LHCN-M2 (cell line): ENCODE measurements around the gene LY86. TPM values are rescaled to one million over a fixed set of nuclear protein-coding genes. Genes with fewer than 3 reads are reported as not detected.

Source experiments
- DNase-seq: peaks from one replicate; pipeline ENCODE4 v3.0.0-alpha.2; 2012; ENCODE audit warnings: low read depth
- total RNA-seq: library from RNA; depleted of rRNA; stranded (reverse); fragments of >200 nt; gene quantifications from 2 replicates; pipeline ENCODE4 v1.2.3, GENCODE V29; 2014

The LY86 gene
- total RNA-seq, 1 experiment from 2014 or later: not detected

DNA sequence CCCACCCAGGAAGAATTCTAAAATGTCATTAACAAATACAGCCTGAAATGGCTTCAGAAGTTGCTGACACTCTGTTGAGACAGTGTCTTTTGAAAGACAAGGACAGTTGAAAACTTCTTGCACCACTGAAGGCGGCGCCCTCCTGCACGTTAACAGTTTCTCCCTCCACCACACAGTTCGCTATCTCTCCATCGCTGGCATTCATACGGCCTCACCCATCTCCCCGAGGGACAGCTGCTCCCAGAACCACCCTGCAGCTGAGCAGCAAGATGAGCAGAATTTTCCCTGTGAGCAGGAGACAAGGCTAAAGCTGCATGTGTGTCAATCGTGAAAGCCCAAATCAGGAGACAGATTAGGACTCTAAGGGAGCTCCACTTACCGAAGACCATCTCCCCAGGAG lies 113.3 kb downstream of the LY86 start:
- DNase-seq: peak; percentile 34

GRCh38 chr6:6703699-6704098 lies 115.2 kb downstream of the LY86 start:
- no peak for DNase-seq
